Mononuclear cell (primary cell): ENCODE data around the gene P2RY11. TPM values are rescaled to one million over a fixed set of nuclear protein-coding genes. Genes with fewer than 3 reads are reported as not detected.

Experiments used
- H3K27me3 ChIP-seq: 2 replicates; pipeline ENCODE4 v1.6.0; 2011; ENCODE audit warnings: low read length, control low read depth; ENCODE audit not compliant: insufficient read depth
- H3K4me1 ChIP-seq: 2 replicates; pipeline ENCODE4 v1.5.1; 2011; ENCODE audit warnings: mild to moderate bottlenecking, low read length, control low read depth; ENCODE audit not compliant: insufficient read depth
- H3K4me3 ChIP-seq: 2 replicates; pipeline ENCODE4 v1.5.1; 2011; ENCODE audit warnings: mild to moderate bottlenecking, low read length, moderate library complexity
- H3K9me3 ChIP-seq: 2 replicates; pipeline ENCODE4 v1.5.1; 2011; ENCODE audit warnings: low read depth, mild to moderate bottlenecking, control low read depth, low read length
- total RNA-seq: library from RNA; depleted of rRNA; stranded (reverse); fragments of >200 nt; gene quantifications from one replicate; pipeline ENCODE4 v1.2.3, GENCODE V29; 2012

P2RY11 gene
- total RNA-seq, 1 donor: 8.3 TPM

GRCh38 chr19:10087296-10088061 is 24.0 kb upstream of the P2RY11 start:
- H3K4me3 ChIP-seq: peak overlapping the region; percentile 95
- peaks cover 13% of the 10 kb centered on the region for H3K4me1 ChIP-seq
- H3K27me3 ChIP-seq: no peaks in the 10 kb centered on the region
- no peaks in the 10 kb centered on the region for H3K9me3 ChIP-seq

- Histone ChIP-seq H3K9me3 (no peaks in the 10 kb centered on the region), H3K4me1 (peaks cover 13% of the 10 kb centered on the region), H3K27me3 (no peaks in the 10 kb centered on the region), H3K4me3 (no peak overlapping the region)
Measured at GRCh38 chr19:10088949-10089554, 22.4 kb upstream of the P2RY11 start.

GRCh38 chr19:10089801-10090375 is 21.6 kb upstream of the P2RY11 start:
- Histone ChIP-seq H3K4me3 (no peak overlapping the region), H3K27me3 (no peaks in the 10 kb centered on the region), H3K4me1 (peaks cover 13% of the 10 kb centered on the region), H3K9me3 (no peaks in the 10 kb centered on the region)

- no peaks in the 10 kb centered on the region for H3K27me3 ChIP-seq
- no peak overlapping the region for H3K4me3 ChIP-seq
- peaks cover 14% of the 10 kb centered on the region for H3K4me1 ChIP-seq
- no peaks in the 10 kb centered on the region for H3K9me3 ChIP-seq
Measured at GRCh38 chr19:10091370-10091687, 20.2 kb upstream of the P2RY11 start.

GRCh38 chr19:10091895-10092641 is 19.4 kb upstream of the P2RY11 start:
- Histone ChIP-seq H3K9me3 (no peaks in the 10 kb centered on the region), H3K4me3 (no peak overlapping the region), H3K27me3 (no peaks in the 10 kb centered on the region), H3K4me1 (peaks cover 16% of the 10 kb centered on the region)

GRCh38 chr19:10092648-10093294 is 18.7 kb upstream of the P2RY11 start:
- Histone ChIP-seq H3K4me1 (peaks cover 14% of the 10 kb centered on the region), H3K27me3 (no peaks in the 10 kb centered on the region), H3K4me3 (no peak overlapping the region), H3K9me3 (no peaks in the 10 kb centered on the region)

GRCh38 chr19:10093295-10094186 is 18.0 kb upstream of the P2RY11 start:
- H3K4me1 ChIP-seq: peaks cover 14% of the 10 kb centered on the region
- H3K9me3 ChIP-seq: no peaks in the 10 kb centered on the region
- H3K27me3 ChIP-seq: no peaks in the 10 kb centered on the region
- no peak overlapping the region for H3K4me3 ChIP-seq

- no peak overlapping the region for H3K4me3 ChIP-seq
- no peaks in the 10 kb centered on the region for H3K27me3 ChIP-seq
- peaks cover 33% of the 10 kb centered on the region for H3K4me1 ChIP-seq
- H3K9me3 ChIP-seq: no peaks in the 10 kb centered on the region
Measured at GRCh38 chr19:10095622-10095947, 15.9 kb upstream of the P2RY11 start.

GRCh38 chr19:10095948-10096614 is 15.4 kb upstream of the P2RY11 start:
- H3K4me1 ChIP-seq: peaks cover 38% of the 10 kb centered on the region
- no peaks in the 10 kb centered on the region for H3K9me3 ChIP-seq
- peak overlapping the region; percentile 33 for H3K4me3 ChIP-seq
- H3K27me3 ChIP-seq: no peaks in the 10 kb centered on the region

GRCh38 chr19:10096615-10096963 is 14.9 kb upstream of the P2RY11 start:
- H3K4me1 ChIP-seq: peaks cover 44% of the 10 kb centered on the region

GRCh38 chr19:10100163-10100785 is 11.2 kb upstream of the P2RY11 start:
- H3K4me1 ChIP-seq: peaks cover 77% of the 10 kb centered on the region
- no peaks in the 10 kb centered on the region for H3K27me3 ChIP-seq
- no peaks in the 10 kb centered on the region for H3K9me3 ChIP-seq
- H3K4me3 ChIP-seq: no peak overlapping the region

More at GRCh38 chr19:10096615-10096963, 14.9 kb upstream of the P2RY11 start:
- Histone ChIP-seq H3K9me3 (no peaks in the 10 kb centered on the region), H3K4me3 (peak overlapping the region; percentile 33), H3K27me3 (no peaks in the 10 kb centered on the region)

GRCh38 chr19:10102787-10103236 is 8.7 kb upstream of the P2RY11 start:
- H3K4me3 ChIP-seq: no peak overlapping the region

GRCh38 chr19:10104130-10104513 is 7.4 kb upstream of the P2RY11 start:
- H3K4me1 ChIP-seq: peaks cover 81% of the 10 kb centered on the region
- no peaks in the 10 kb centered on the region for H3K9me3 ChIP-seq
- H3K4me3 ChIP-seq: no peak overlapping the region
- no peaks in the 10 kb centered on the region for H3K27me3 ChIP-seq

More at GRCh38 chr19:10102787-10103236, 8.7 kb upstream of the P2RY11 start:
- H3K9me3 ChIP-seq: no peaks in the 10 kb centered on the region
- peaks cover 85% of the 10 kb centered on the region for H3K4me1 ChIP-seq
- H3K27me3 ChIP-seq: no peaks in the 10 kb centered on the region
